Mammary epithelial cell (primary cell): ENCODE measurements around the gene FBXO38.

Experiments used
- EZH2 ChIP-seq: IDR thresholded peaks from 2 replicates; pipeline ENCODE4 v1.6.1; 2012; ENCODE audit warnings: low read length, inconsistent platforms, borderline replicate concordance
- TF ChIP-seq, protein P1 (sequence below), 2 donors: IDR thresholded peaks in 1 of 2; conservative IDR thresholded peaks in 1 of 2; 2 replicates each; pipeline ENCODE4 v1.5.1; 2011 to 2012; ENCODE audit warnings: inconsistent platforms in 2 of 2, low read length in 2 of 2, mild to moderate bottlenecking in 2 of 2, control low read depth in 1 of 2, low read depth in 1 of 2; ENCODE audit not compliant: insufficient read depth in 1 of 2; ENCODE audit errors: extremely low read depth in 1 of 2

DNA sequence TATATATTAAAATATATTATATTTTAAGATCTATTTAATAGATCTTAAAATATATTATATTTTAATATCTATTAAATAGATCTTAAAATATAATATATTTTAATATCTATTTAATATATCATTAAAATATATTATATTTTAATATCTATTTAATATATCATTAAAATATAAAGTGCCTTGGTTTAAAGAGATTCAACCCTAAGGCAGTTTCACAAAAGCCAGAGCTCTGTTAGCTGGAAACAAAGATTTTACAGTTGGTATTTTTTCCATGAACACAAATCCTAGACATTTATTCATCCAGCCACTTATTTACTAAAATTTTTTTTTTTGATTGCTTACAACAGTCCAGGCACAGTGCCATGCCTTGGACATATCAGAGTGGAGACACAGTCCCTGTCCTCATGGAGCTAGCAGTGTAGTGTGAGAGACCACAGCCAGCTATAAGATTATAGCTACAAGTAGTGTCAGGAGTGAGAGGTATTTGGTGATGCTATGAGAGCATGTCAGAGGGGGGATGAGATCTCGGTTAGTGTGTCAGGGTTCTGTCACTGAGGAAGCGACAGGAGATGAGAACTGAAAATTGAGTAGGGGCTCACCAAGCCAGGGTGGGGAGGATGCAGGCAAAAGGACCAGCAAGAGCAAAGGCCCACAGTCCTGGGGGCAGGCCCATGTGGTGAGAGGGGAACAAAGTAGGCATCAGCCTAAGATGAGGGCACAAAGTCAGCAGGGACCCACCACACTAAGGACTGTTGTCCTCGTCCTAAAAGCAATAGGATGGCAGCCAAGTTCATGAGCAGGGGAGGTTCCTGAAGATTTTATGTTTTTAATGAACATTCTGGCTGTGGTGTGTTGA, 74.5 kb downstream of the FBXO38 start:
- TF ChIP-seq, protein P1, sequence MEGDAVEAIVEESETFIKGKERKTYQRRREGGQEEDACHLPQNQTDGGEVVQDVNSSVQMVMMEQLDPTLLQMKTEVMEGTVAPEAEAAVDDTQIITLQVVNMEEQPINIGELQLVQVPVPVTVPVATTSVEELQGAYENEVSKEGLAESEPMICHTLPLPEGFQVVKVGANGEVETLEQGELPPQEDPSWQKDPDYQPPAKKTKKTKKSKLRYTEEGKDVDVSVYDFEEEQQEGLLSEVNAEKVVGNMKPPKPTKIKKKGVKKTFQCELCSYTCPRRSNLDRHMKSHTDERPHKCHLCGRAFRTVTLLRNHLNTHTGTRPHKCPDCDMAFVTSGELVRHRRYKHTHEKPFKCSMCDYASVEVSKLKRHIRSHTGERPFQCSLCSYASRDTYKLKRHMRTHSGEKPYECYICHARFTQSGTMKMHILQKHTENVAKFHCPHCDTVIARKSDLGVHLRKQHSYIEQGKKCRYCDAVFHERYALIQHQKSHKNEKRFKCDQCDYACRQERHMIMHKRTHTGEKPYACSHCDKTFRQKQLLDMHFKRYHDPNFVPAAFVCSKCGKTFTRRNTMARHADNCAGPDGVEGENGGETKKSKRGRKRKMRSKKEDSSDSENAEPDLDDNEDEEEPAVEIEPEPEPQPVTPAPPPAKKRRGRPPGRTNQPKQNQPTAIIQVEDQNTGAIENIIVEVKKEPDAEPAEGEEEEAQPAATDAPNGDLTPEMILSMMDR (conservative IDR thresholded peaks at IDR 0.05 in 1 of 2, IDR thresholded peaks at IDR 0.05 in 1 of 2; ENCODE audit: extremely low read depth in 1 of 2, insufficient read depth in 1 of 2, low read depth in 1 of 2, low read length in 2 of 2), result no peak
- no peak for TF ChIP-seq EZH2
